Measurements from ENCODE around the gene CLDN5. TPM values are rescaled to one million over a fixed set of nuclear protein-coding genes. Genes with fewer than 3 reads are reported as not detected.

CLDN5 gene
- total and polyA plus RNA-seq, 2 of the 4 experiments (the other 2 are of a cell fraction) = 0.18 to 0.21 TPM

- no peak overlapping the region for H3K4me3 ChIP-seq (ENCODE audit: insufficient read depth, low read depth, low read length)
- H3K36me3 ChIP-seq (ENCODE audit: control insufficient read depth, insufficient read depth, low read length) = no peaks in the 10 kb centered on the region
- H4K8ac ChIP-seq (ENCODE audit: low read depth in 2 of 2, low read length in 2 of 2) = no peak overlapping the region
- no peak overlapping the region for H4K5ac ChIP-seq (ENCODE audit: low read depth, low read length)
- no peak overlapping the region for H4K91ac ChIP-seq (ENCODE audit: insufficient read depth, low read depth, low read length)
- no peak overlapping the region for H3K4me2 ChIP-seq (ENCODE audit: low read depth, low read length)
- H3K14ac ChIP-seq (replicated peaks; ENCODE audit: low read depth, low read length) = no peak overlapping the region
- intact Hi-C loops (cut with micrococcal nuclease) (no loop called here), in situ Hi-C loops (cut with MboI; ENCODE audit: low sequenced_read_pairs) (no loop called here), dilution Hi-C loops (cut with HindIII; ENCODE audit: low sequenced_read_pairs, unreplicated experiment) (no loop called here)
- BruUV-seq (replicated peaks) = no TSS peak
- no peak overlapping the region for H3K27ac ChIP-seq (ENCODE audit: insufficient read depth, low read length)
- no peak overlapping the region for H3K18ac ChIP-seq (ENCODE audit: low read depth, low read length)
- H3K79me1 ChIP-seq (ENCODE audit: low read depth in 1 of 2, low read length in 2 of 2) = no peaks in the 10 kb centered on the region
- no peak overlapping the region for H2AK5ac ChIP-seq (ENCODE audit: low read depth, low read length)
- ATAC-seq (ENCODE audit: low read depth) = no peak
- H3K4me1 ChIP-seq (ENCODE audit: control insufficient read depth, insufficient read depth, low read length) = no peaks in the 10 kb centered on the region; the same call in 1 of the 2 replicates
- H3K9me1 ChIP-seq (ENCODE audit: insufficient read depth, low read length) = no peaks in the 10 kb centered on the region
- no peak overlapping the region for H3K56ac ChIP-seq (ENCODE audit: extremely low read depth, insufficient read depth, low read length)
- no peak overlapping the region for H2AFZ ChIP-seq (replicated peaks; ENCODE audit: low read length, poor library complexity)
- no peak overlapping the region for H2BK5ac ChIP-seq (ENCODE audit: low read depth, low read length, poor library complexity, severe bottlenecking)
- ChIA-PET CTCF (no interaction called here), POLR2A (ENCODE audit: unreplicated experiment) (no interaction called here)
- H3K27me3 ChIP-seq (ENCODE audit: control insufficient read depth, insufficient read depth, low read length) = peaks cover 19% of the 10 kb centered on the region
- H2BK120ac ChIP-seq (ENCODE audit: low read depth, low read length) = no peak overlapping the region
- no peak overlapping the region for H3K23ac ChIP-seq (ENCODE audit: low read depth, low read length)
- no peak overlapping the region for H2AK9ac ChIP-seq (replicated peaks; ENCODE audit: low read depth, low read length, poor library complexity)
- H3K9me3 ChIP-seq (ENCODE audit: control insufficient read depth, insufficient read depth, low read length) = no peaks in the 10 kb centered on the region
- no peak for TF ChIP-seq POLR2A (IDR thresholded peaks at IDR 0.05; ENCODE audit: low read depth, low read length)
- no peak for TF ChIP-seq NFE2L2 (IDR thresholded peaks at IDR 0.05; ENCODE audit: low read depth, low read length)
- TF ChIP-seq, protein P1, sequence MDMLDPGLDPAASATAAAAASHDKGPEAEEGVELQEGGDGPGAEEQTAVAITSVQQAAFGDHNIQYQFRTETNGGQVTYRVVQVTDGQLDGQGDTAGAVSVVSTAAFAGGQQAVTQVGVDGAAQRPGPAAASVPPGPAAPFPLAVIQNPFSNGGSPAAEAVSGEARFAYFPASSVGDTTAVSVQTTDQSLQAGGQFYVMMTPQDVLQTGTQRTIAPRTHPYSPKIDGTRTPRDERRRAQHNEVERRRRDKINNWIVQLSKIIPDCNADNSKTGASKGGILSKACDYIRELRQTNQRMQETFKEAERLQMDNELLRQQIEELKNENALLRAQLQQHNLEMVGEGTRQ (IDR thresholded peaks at IDR 0.05; ENCODE audit: low read depth, low read length) = no peak
- TF ChIP-seq MAFK (IDR thresholded peaks at IDR 0.05; ENCODE audit: low read depth, low read length) = no peak
- TF ChIP-seq RCOR1 (IDR thresholded peaks at IDR 0.05; ENCODE audit: insufficient replicate concordance, low read length) = no peak
- TF ChIP-seq RAD21 (IDR thresholded peaks at IDR 0.05; ENCODE audit: low read length) = no peak
- TF ChIP-seq CEBPB (IDR thresholded peaks at IDR 0.05; ENCODE audit: low read depth, low read length) = no peak
- TF ChIP-seq, protein P2, sequence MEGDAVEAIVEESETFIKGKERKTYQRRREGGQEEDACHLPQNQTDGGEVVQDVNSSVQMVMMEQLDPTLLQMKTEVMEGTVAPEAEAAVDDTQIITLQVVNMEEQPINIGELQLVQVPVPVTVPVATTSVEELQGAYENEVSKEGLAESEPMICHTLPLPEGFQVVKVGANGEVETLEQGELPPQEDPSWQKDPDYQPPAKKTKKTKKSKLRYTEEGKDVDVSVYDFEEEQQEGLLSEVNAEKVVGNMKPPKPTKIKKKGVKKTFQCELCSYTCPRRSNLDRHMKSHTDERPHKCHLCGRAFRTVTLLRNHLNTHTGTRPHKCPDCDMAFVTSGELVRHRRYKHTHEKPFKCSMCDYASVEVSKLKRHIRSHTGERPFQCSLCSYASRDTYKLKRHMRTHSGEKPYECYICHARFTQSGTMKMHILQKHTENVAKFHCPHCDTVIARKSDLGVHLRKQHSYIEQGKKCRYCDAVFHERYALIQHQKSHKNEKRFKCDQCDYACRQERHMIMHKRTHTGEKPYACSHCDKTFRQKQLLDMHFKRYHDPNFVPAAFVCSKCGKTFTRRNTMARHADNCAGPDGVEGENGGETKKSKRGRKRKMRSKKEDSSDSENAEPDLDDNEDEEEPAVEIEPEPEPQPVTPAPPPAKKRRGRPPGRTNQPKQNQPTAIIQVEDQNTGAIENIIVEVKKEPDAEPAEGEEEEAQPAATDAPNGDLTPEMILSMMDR (conservative IDR thresholded peaks at IDR 0.05; ENCODE audit: low read depth, low read length) = no peak
- TF ChIP-seq CHD1 (IDR thresholded peaks at IDR 0.05; ENCODE audit: low read depth, low read length) = no peak
- no peak for TF ChIP-seq BHLHE40 (IDR thresholded peaks at IDR 0.05; ENCODE audit: low read depth, low read length)
- TF ChIP-seq FOS (IDR thresholded peaks at IDR 0.05; ENCODE audit: low read depth, low read length) = no peak
- no peak for TF ChIP-seq ELK1 (IDR thresholded peaks at IDR 0.05; ENCODE audit: borderline replicate concordance, low read depth, low read length)
- TF ChIP-seq RFX5 (IDR thresholded peaks at IDR 0.05; ENCODE audit: low read depth, low read length) = no peak
- no peak for TF ChIP-seq MAZ (IDR thresholded peaks at IDR 0.05; ENCODE audit: borderline replicate concordance, low read depth, low read length)
- no peak for TF ChIP-seq SMC3 (IDR thresholded peaks at IDR 0.05; ENCODE audit: low read depth, low read length)
- no peak for TF ChIP-seq MXI1 (IDR thresholded peaks at IDR 0.05; ENCODE audit: borderline replicate concordance, low read depth, low read length)
- H3K9ac ChIP-seq (ENCODE audit: low read depth, low read length) = no peak overlapping the region
- 67% methylated on average over 1 of the region's 5 CpGs; no CpG with 5 or more reads in 1 of the 2 experiments for WGBS, 2 experiments (ENCODE audit: extremely low coverage in 2 of 2, insufficient read length in 1 of 2)
- H3K4ac ChIP-seq (ENCODE audit: low read depth, low read length) = no peak overlapping the region
- DNase-seq = no peak
- peaks cover 4% of the 10 kb centered on the region; the same call in 1 of the 2 replicates for H4K20me1 ChIP-seq (ENCODE audit: insufficient read depth, low read length)
- no peak overlapping the region for H2BK15ac ChIP-seq (ENCODE audit: low read depth, low read length)
- no peak overlapping the region for H2BK20ac ChIP-seq (ENCODE audit: low read depth, low read length)
These were observed 3.1 kb upstream of the CLDN5 start for GRCh38 chr22:19527321-19527721.
